PFSK-1 (cell line): ENCODE results near the gene FRAT1.

Experiments
- FOXP2 ChIP-seq: optimal IDR thresholded peaks from 2 replicates; pipeline ENCODE3; 2011; ENCODE audit warnings: borderline replicate concordance, control low read depth, inconsistent platforms; ENCODE audit not compliant: insufficient read depth; ENCODE audit errors: extremely low read length, extremely low read depth
- POLR2AphosphoS5 ChIP-seq: IDR thresholded peaks from 2 replicates; pipeline ENCODE4 v1.6.1; 2012; ENCODE audit warnings: low read depth, mild to moderate bottlenecking, control low read depth, low read length, moderate library complexity
- REST ChIP-seq, 2 experiments: IDR thresholded peaks; 2 replicates each; pipeline versions ENCODE4 v1.6.1 to v1.8.0; 2011 to 2012; ENCODE audit warnings: low read depth in 2 of 2, low read length in 2 of 2, control low read depth in 1 of 2, inconsistent platforms in 1 of 2, mild to moderate bottlenecking in 1 of 2, moderate library complexity in 1 of 2; ENCODE audit not compliant: insufficient read depth in 1 of 2
- SIN3A ChIP-seq: IDR thresholded peaks from 2 replicates; pipeline ENCODE4 v1.6.1; 2012; ENCODE audit warnings: mild to moderate bottlenecking, low read length, moderate library complexity, borderline replicate concordance; ENCODE audit not compliant: insufficient read depth
- TAF1 ChIP-seq: IDR thresholded peaks from 2 replicates; pipeline ENCODE4 v1.6.1; 2012; ENCODE audit warnings: low read length, control low read depth, borderline replicate concordance; ENCODE audit not compliant: insufficient read depth

The FRAT1 gene

GRCh38 chr10:97278491-97278989 lies 40.5 kb upstream of the FRAT1 start:
- no peak for TF ChIP-seq REST (IDR thresholded peaks at IDR 0.05; ENCODE audit: insufficient read depth in 1 of 2, low read depth in 2 of 2, low read length in 2 of 2)
- TF ChIP-seq TAF1, result no peak
- no peak for TF ChIP-seq SIN3A
- TF ChIP-seq POLR2AphosphoS5, result no peak
- TF ChIP-seq FOXP2, result no peak

GRCh38 chr10:97279121-97279815 lies 39.8 kb upstream of the FRAT1 start:
- no peak for TF ChIP-seq REST (IDR thresholded peaks at IDR 0.05; ENCODE audit: insufficient read depth in 1 of 2, low read depth in 2 of 2, low read length in 2 of 2)
- no peak for TF ChIP-seq POLR2AphosphoS5
- no peak for TF ChIP-seq SIN3A
- TF ChIP-seq FOXP2, result no peak
- no peak for TF ChIP-seq TAF1

GRCh38 chr10:97280783-97281182 lies 38.3 kb upstream of the FRAT1 start:
- TF ChIP-seq SIN3A (no peak), TAF1 (no peak), FOXP2 (no peak), REST (IDR thresholded peaks at IDR 0.05; ENCODE audit: insufficient read depth in 1 of 2, low read depth in 2 of 2, low read length in 2 of 2) (no peak), POLR2AphosphoS5 (no peak)

GRCh38 chr10:97291357-97292096 lies 27.5 kb upstream of the FRAT1 start:
- TF ChIP-seq FOXP2 (no peak), TAF1 (no peak), SIN3A (no peak), REST (IDR thresholded peaks at IDR 0.05; ENCODE audit: insufficient read depth in 1 of 2, low read depth in 2 of 2, low read length in 2 of 2) (no peak), POLR2AphosphoS5 (no peak)
